ENCODE measurements around the gene GPR78.

The GPR78 gene

DNA sequence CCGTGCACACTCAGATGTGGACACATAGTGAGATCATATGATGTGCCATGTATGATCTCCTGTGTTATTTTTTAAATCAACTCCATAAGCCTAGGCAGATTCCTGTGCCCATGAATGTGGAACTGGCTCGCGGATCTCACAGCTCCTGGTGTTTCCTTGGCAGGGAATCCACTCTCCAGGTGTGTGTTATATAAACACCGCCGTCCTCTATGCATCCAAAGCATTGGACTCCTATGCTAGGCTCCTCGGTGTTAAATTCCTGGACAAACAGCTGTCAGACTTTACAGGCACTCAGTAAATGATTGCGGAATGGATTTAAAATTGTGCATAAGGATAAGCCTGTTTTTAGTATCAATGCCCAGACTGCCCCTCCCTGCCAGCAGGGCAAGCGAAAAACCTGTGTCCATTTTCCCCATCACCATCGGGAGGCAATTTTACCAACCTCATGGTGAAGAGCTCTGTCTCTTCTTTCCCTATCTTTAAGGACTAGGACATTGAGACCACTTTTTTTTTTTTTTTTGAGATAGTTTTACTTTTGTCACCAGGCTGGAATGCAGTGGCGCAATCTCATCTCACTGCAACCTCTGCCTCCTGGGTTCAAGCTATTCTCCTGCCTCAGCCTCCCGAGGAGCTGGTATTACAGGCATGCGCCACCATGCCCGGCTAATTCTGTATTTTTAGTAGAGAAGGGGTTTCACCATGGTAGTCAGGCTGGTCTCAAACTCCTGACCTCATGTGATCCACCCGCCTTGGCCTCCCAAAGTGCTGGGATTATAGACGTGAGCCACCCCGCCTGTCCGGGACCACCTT lies 23.6 kb upstream of the GPR78 start:
- H3K36me3 ChIP-seq (ENCODE audit: insufficient read depth, low read length), result no peaks in the 10 kb centered on the region
- H3K9me3 ChIP-seq (ENCODE audit: low read depth, low read length), result no peaks in the 10 kb centered on the region
- no peak for DNase-seq (ENCODE audit: low read depth, low spot score)

DNA sequence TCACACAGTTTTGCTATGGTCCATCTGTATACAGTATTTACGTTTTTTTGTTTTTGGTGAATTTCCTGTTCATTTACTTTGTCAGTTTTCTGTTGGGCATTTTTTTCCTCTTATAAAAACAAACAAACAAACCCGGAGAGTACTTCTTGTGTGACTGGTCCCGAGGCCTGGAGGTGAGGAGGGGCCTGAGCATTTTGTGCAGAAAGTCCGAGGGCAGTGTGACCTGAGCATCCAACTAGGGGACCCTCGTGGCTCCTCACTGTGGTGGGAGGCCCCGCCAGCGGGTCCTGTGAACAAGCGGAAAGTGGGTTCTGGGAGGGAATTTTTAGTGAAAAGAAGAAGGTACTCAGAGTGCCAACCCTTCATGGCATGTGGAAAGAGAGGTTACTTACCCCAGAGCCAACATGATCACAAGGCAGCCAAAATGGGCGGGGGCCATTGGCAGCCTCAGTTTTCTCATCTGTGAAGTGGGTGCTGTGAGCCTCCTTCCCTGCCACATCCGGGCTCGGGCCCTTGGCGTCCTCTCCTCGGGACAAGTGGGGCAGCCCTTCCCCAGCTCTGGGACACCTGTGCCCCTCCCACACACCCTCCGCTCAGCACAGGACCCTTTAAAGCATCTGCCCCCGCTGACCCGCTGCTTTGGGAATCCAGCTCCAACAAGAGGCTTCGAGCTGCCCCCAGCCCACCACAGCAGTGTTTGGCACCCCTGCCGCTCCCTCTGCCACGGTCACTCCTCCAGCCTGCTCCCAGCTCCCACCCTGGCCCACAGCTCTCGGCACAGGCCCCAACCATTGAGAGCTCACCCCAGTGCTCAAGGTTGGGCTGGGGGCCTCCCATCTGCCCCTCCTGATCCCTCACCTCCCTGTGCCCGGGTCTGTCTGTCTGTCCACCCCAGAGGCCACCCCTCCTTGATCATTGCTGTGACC lies 22.8 kb upstream of the GPR78 start:
- no peaks in the 10 kb centered on the region for H3K9me3 ChIP-seq (ENCODE audit: low read depth, low read length)
- no peaks in the 10 kb centered on the region for H3K36me3 ChIP-seq (ENCODE audit: insufficient read depth, low read length)
- TF ChIP-seq EZH2 (IDR thresholded peaks at IDR 0.05) (no peak), FOXP2 (optimal IDR thresholded peaks at IDR 0.05; ENCODE audit: control extremely low read depth, extremely low read length, insufficient read depth) (no peak), POLR2AphosphoS5 (IDR thresholded peaks at IDR 0.05; ENCODE audit: borderline replicate concordance, low read depth, low read length) (no peak)
- no peak overlapping the region for H3K27ac ChIP-seq
- H3K4me3 ChIP-seq, result no peak overlapping the region
- H3K9ac ChIP-seq (ENCODE audit: insufficient read length), result no peak overlapping the region
- DNase-seq (ENCODE audit: low read depth, low spot score), result no peak

More for the DNA sequence above, 23.6 kb upstream of the GPR78 start:
- Histone ChIP-seq H3K9ac (ENCODE audit: insufficient read length) (no peak overlapping the region), H3K4me3 (no peak overlapping the region), H3K27ac (no peak overlapping the region)
- TF ChIP-seq POLR2AphosphoS5 (IDR thresholded peaks at IDR 0.05; ENCODE audit: borderline replicate concordance, low read depth, low read length) (no peak), EZH2 (IDR thresholded peaks at IDR 0.05) (no peak), FOXP2 (optimal IDR thresholded peaks at IDR 0.05; ENCODE audit: control extremely low read depth, extremely low read length, insufficient read depth) (no peak)

DNA sequence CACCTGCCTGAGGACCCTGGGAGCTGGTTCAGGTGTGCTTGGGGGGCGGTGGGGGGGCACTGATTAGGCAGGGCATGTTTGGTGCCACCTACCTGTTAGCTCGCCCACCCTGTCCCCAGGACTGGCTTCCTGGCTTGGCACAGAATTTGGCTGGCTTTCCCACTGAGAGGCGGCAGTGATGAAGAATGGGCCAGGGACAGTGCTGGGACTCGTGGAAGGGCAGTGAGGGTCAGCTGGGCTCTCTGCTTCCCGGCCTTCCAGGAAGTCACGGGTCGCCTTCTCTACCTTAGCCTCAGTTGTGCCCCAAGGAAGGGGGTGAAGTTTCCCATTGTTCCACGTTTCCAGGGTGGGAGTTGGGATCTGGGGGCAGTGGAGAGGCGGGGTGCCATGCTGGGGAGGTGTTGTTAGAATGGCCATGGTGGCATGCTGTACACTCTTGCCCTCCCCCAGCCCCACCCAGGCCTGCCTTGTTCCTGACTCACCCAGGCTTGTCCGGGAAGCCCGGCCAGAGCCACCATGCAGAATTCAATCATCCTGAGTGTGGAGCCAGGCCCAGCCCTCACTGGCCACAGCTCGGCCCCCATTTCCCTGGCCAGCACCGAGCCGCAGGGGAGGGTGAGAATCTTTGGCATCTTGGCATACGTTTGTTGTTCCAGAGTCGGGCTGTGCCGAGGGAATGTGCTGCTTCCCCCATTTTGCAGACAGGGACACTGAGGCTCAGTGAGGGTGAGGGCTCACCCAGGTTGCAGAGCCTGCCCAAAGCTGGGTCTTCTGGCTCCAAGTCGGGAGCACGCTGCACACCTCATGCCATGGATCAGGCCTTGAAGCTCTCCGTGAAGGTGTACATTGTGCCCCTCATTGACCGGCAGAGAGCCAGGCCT lies 21.9 kb upstream of the GPR78 start:
- TF ChIP-seq POLR2AphosphoS5 (IDR thresholded peaks at IDR 0.05; ENCODE audit: borderline replicate concordance, low read depth, low read length) (no peak), FOXP2 (optimal IDR thresholded peaks at IDR 0.05; ENCODE audit: control extremely low read depth, extremely low read length, insufficient read depth) (no peak), EZH2 (IDR thresholded peaks at IDR 0.05) (no peak)
- Histone ChIP-seq H3K4me3 (no peak overlapping the region), H3K9me3 (ENCODE audit: low read depth, low read length) (no peaks in the 10 kb centered on the region), H3K36me3 (ENCODE audit: insufficient read depth, low read length) (no peaks in the 10 kb centered on the region), H3K27ac (no peak overlapping the region), H3K9ac (ENCODE audit: insufficient read length) (no peak overlapping the region)
- DNase-seq (ENCODE audit: low read depth, low spot score), result no peak

- TF ChIP-seq FOXP2 (optimal IDR thresholded peaks at IDR 0.05; ENCODE audit: control extremely low read depth, extremely low read length, insufficient read depth), result no peak
- Histone ChIP-seq H3K9me3 (ENCODE audit: low read depth, low read length) (no peaks in the 10 kb centered on the region), H3K4me3 (no peak overlapping the region)
These were observed 21.2 kb upstream of the GPR78 start for GRCh38 chr4:8559011-8559410.

DNA sequence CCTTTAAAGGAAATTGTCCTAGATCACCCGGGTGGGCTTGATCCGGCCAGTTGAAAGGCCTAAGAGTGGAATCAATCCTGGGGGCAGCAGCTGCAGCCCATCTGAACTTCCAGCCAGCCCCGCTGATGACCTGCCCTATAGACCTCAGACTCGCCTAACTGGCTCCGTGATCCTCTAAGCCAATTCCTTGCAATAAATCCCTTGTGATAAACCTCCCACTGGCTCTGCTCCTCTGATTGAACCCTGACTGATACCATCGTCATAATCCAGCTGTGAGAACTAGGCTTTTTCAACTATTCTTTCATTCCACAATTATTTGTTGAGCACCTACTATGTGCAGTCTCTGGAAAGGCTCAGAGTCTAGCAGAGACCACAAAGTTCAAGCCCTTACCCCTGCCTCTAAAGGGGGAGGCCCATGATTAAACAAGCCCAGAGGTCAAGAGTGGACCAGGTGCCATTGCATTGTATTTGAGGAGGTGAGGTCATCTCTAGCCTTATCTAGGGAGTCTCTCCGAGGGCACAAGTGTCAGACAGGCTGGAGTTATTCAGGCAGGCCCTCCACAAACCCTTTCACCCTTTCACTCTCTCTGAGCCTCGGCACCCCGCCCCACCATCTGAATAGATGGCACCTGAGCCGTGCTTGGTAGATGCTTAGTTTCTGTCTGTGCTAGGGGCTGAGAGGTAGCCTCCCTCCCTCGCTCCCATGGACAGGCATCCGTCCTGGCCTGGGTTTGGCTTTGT lies 20.5 kb upstream of the GPR78 start:
- no peak overlapping the region for H3K4me3 ChIP-seq
- H3K27ac ChIP-seq, result no peak overlapping the region
- no peaks in the 10 kb centered on the region for H3K9me3 ChIP-seq (ENCODE audit: low read depth, low read length)
- H3K9ac ChIP-seq (ENCODE audit: insufficient read length), result no peak overlapping the region
- TF ChIP-seq FOXP2 (optimal IDR thresholded peaks at IDR 0.05; ENCODE audit: control extremely low read depth, extremely low read length, insufficient read depth) (no peak), EZH2 (IDR thresholded peaks at IDR 0.05) (no peak), POLR2AphosphoS5 (IDR thresholded peaks at IDR 0.05; ENCODE audit: borderline replicate concordance, low read depth, low read length) (no peak)
- H3K36me3 ChIP-seq (ENCODE audit: insufficient read depth, low read length), result no peaks in the 10 kb centered on the region
- DNase-seq (ENCODE audit: low read depth, low spot score), result no peak

More at GRCh38 chr4:8559011-8559410, 21.2 kb upstream of the GPR78 start:
- Histone ChIP-seq H3K9ac (ENCODE audit: insufficient read length) (no peak overlapping the region), H3K36me3 (ENCODE audit: insufficient read depth, low read length) (no peaks in the 10 kb centered on the region), H3K27ac (no peak overlapping the region)
- no peak for DNase-seq (ENCODE audit: low read depth, low spot score)

DNA sequence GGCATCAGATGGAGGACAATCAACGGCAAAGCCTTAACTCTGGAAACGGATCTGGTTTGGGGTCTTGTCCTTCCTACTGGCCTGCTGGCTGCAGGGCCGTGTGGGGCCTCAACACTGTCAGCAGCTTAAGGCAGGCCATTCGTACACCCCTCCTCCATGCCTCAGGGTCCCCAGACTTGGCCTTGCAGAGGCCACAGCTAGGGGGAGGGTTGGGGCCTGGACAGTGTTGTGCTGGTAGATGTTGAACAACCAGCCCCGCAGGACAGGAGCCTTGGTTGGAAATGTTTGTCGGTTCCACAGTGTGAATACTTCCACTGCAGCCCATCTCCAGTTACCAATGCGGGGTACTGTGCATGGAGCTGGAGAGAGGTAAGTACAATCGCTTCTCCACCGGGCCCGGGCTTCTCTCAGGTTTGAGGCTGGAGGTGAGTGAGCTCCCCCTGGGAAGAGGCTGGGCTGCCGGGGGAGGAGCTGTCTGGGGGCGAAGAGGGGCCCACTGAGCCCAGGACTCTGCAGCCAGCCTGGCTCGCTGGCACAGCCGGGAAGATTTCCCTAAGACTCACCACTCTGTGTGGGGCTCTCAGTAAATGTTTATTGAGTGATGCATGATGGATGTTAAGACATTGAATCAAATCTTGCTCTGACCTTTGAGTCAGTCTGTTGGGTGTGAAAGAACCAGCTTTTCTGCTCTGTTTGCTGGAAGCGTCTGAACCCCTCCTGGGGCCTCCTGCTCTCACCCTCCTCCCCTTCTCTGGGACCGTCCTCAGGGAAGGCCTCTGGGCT lies 19.7 kb upstream of the GPR78 start:
- Histone ChIP-seq H3K4me3 (no peak overlapping the region), H3K9me3 (ENCODE audit: low read depth, low read length) (no peaks in the 10 kb centered on the region), H3K9ac (ENCODE audit: insufficient read length) (no peak overlapping the region), H3K27ac (no peak overlapping the region), H3K36me3 (ENCODE audit: insufficient read depth, low read length) (no peaks in the 10 kb centered on the region)
- no peak for DNase-seq (ENCODE audit: low read depth, low spot score)
- no peak for TF ChIP-seq EZH2 (IDR thresholded peaks at IDR 0.05)
- TF ChIP-seq POLR2AphosphoS5 (IDR thresholded peaks at IDR 0.05; ENCODE audit: borderline replicate concordance, low read depth, low read length), result no peak
- no peak for TF ChIP-seq FOXP2 (optimal IDR thresholded peaks at IDR 0.05; ENCODE audit: control extremely low read depth, extremely low read length, insufficient read depth)

GRCh38 chr4:8564595-8564994 lies 15.6 kb upstream of the GPR78 start:
- Histone ChIP-seq H3K4me3 (no peak overlapping the region), H3K9ac (ENCODE audit: insufficient read length) (no peak overlapping the region), H3K27ac (no peak overlapping the region), H3K36me3 (ENCODE audit: insufficient read depth, low read length) (no peaks in the 10 kb centered on the region), H3K9me3 (ENCODE audit: low read depth, low read length) (no peaks in the 10 kb centered on the region)
- no peak for DNase-seq (ENCODE audit: low read depth, low spot score)
- TF ChIP-seq POLR2AphosphoS5 (IDR thresholded peaks at IDR 0.05; ENCODE audit: borderline replicate concordance, low read depth, low read length), result no peak
- TF ChIP-seq FOXP2 (optimal IDR thresholded peaks at IDR 0.05; ENCODE audit: control extremely low read depth, extremely low read length, insufficient read depth), result no peak
- no peak for TF ChIP-seq EZH2 (IDR thresholded peaks at IDR 0.05)
